ENCODE measurements around the gene CBR4. TPM values are rescaled to one million over a fixed set of nuclear protein-coding genes. Genes with fewer than 3 reads are reported as not detected.

The CBR4 gene
- total RNA-seq, 1 experiment from 2014 or later, result 12.6 TPM

- ATAC-seq (no peak), DNase-seq (no peak)
- Histone ChIP-seq H3K27me3 (ENCODE audit: low read length) (no peaks in the 10 kb centered on the region), H3K4me1 (ENCODE audit: insufficient read depth, low read length) (peaks cover 74% of the 10 kb centered on the region), H3K4me3 (ENCODE audit: low read length) (peak overlapping the region; percentile 45), H3F3A (ENCODE audit: low read length, unreplicated experiment) (peaks cover 4% of the 10 kb centered on the region), H3K9me3 (ENCODE audit: low read length) (no peaks in the 10 kb centered on the region), H4K20me1 (ENCODE audit: low read length) (no peaks in the 10 kb centered on the region), H3K9me2 (replicated peaks; ENCODE audit: low read length) (no peaks in the 10 kb centered on the region), H3K79me2 (ENCODE audit: low read length) (peaks cover 52% of the 10 kb centered on the region), H3K9ac (ENCODE audit: low read length) (no peak overlapping the region; the same call in 1 of the 2 replicates), H3K36me3 (ENCODE audit: low read depth, low read length) (no peaks in the 10 kb centered on the region), H3K4me2 (ENCODE audit: low read length) (peak overlapping the region; percentile 67), H2AFZ (ENCODE audit: low read length) (peak overlapping the region; percentile 35; the same call in 1 of the 2 replicates), H3K27ac (ENCODE audit: low read length) (peak overlapping the region; percentile 89)
- POLR2A ChIA-PET (ENCODE audit: unreplicated experiment), result no interaction called here
- CTCF ChIA-PET, result no interaction called here
- intact Hi-C loops (cut with micrococcal nuclease), result loop anchor here (5.0 kb wide), 2 partner anchors 104 to 254 kb away; no protein-coding TSS in a partner anchor
- no peak for TF ChIP-seq CTCF (conservative IDR thresholded peaks at IDR 0.05; ENCODE audit: low read depth, low read length)
- no peak for TF ChIP-seq EZH2 (IDR thresholded peaks at IDR 0.05; ENCODE audit: low read length, unreplicated experiment)
- TF ChIP-seq EZH2phosphoT487 (IDR thresholded peaks at IDR 0.05; ENCODE audit: borderline replicate concordance, low read length), result no peak
- no TSS peak for BruUV-seq (replicated peaks)
Observed at GRCh38 chr4:169013396-169013795, 3.3 kb upstream of the CBR4 start.

GRCh38 chr4:169012049-169012448 is 2.0 kb upstream of the CBR4 start:
- CTCF ChIA-PET, result interaction anchor here (0.7 kb wide), 1 partner anchor 316 kb away, joined by 3 read pairs; no protein-coding TSS in a partner anchor
- peaks cover 65% of the 10 kb centered on the region for H3K79me2 ChIP-seq (ENCODE audit: low read length)
- no peak for TF ChIP-seq EZH2phosphoT487 (IDR thresholded peaks at IDR 0.05; ENCODE audit: borderline replicate concordance, low read length)
- TF ChIP-seq EZH2 (IDR thresholded peaks at IDR 0.05; ENCODE audit: low read length, unreplicated experiment), result no peak
- no peak for TF ChIP-seq CTCF (conservative IDR thresholded peaks at IDR 0.05; ENCODE audit: low read depth, low read length)
- POLR2A ChIA-PET (ENCODE audit: unreplicated experiment), result no interaction called here
- H3K9me2 ChIP-seq (replicated peaks; ENCODE audit: low read length), result no peaks in the 10 kb centered on the region
- peaks cover 4% of the 10 kb centered on the region for H3F3A ChIP-seq (ENCODE audit: low read length, unreplicated experiment)
- peak overlapping the region; percentile 67 for H3K4me2 ChIP-seq (ENCODE audit: low read length)
- H3K9ac ChIP-seq (ENCODE audit: low read length), result no peak overlapping the region
- H3K4me3 ChIP-seq (ENCODE audit: low read length), result peak overlapping the region; percentile 45
- intact Hi-C loops (cut with micrococcal nuclease), result loop anchor here (5.0 kb wide), 2 partner anchors 105 to 255 kb away; no protein-coding TSS in a partner anchor
- no peak for DNase-seq
- ATAC-seq, result no peak
- BruUV-seq (replicated peaks), result no TSS peak
- no peaks in the 10 kb centered on the region for H4K20me1 ChIP-seq (ENCODE audit: low read length)
- no peak overlapping the region for H3K27ac ChIP-seq (ENCODE audit: low read length)
- peaks cover 81% of the 10 kb centered on the region for H3K4me1 ChIP-seq (ENCODE audit: insufficient read depth, low read length)
- no peaks in the 10 kb centered on the region for H3K27me3 ChIP-seq (ENCODE audit: low read length)
- no peaks in the 10 kb centered on the region for H3K9me3 ChIP-seq (ENCODE audit: low read length)
- no peaks in the 10 kb centered on the region for H3K36me3 ChIP-seq (ENCODE audit: low read depth, low read length)
- peak overlapping the region; percentile 18; the same call in 1 of the 2 replicates for H2AFZ ChIP-seq (ENCODE audit: low read length)

Data from PC-3 (cell line).